ENCODE data around the gene DGCR8.

DNA sequence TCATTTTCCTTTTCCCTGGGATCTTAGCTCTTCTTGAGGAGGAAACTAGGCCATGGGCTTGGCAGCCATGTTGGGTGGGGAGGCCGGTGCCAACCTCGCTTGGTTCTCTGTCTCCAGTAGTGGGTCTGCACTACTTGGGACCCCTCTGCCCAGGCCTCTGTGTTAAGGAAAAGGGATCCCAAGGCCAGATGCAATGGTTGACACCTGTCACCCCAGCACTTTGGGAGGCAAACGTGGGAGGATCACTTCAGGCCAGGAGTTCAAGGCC lies 49.6 kb downstream of the DGCR8 start:
- no peak for TF ChIP-seq EZH2 (IDR thresholded peaks at IDR 0.05; ENCODE audit: insufficient read depth, poor library complexity, severe bottlenecking)
- no peak for TF ChIP-seq EZH2phosphoT487 (IDR thresholded peaks at IDR 0.05; ENCODE audit: insufficient read depth, low read depth)

Data from GM23248 (cell line).